Effector memory CD4-positive, alpha-beta T cell (primary cell): ENCODE results near the gene CDV3.

ENCODE experiments used
- DNase-seq, 3 donors: peaks; one replicate each; pipeline ENCODE4 v3.0.0-alpha.2; 2020
- H3K27ac ChIP-seq: 2 replicates; pipeline ENCODE4 v1.7.0; 2013; ENCODE audit warnings: mild to moderate bottlenecking, low read length, moderate library complexity; ENCODE audit not compliant: insufficient read depth, poor library complexity, severe bottlenecking
- H3K27me3 ChIP-seq: replicated peaks from 2 replicates; pipeline ENCODE4 v1.7.0; 2013; ENCODE audit warnings: mild to moderate bottlenecking, low read length; ENCODE audit not compliant: insufficient read depth, control insufficient read depth, poor library complexity, severe bottlenecking
- H3K36me3 ChIP-seq: 2 replicates; pipeline ENCODE4 v1.7.0; 2013; ENCODE audit warnings: mild to moderate bottlenecking, low read length, moderate library complexity; ENCODE audit not compliant: control insufficient read depth, insufficient read depth
- H3K4me1 ChIP-seq: 2 replicates; pipeline ENCODE4 v1.7.0; 2013; ENCODE audit warnings: low read length, mild to moderate bottlenecking; ENCODE audit not compliant: control insufficient read depth, insufficient read depth, poor library complexity, severe bottlenecking
- H3K4me3 ChIP-seq: 2 replicates; pipeline ENCODE4 v1.7.0; 2013; ENCODE audit warnings: low read length, low read depth, mild to moderate bottlenecking; ENCODE audit not compliant: insufficient read depth, poor library complexity, severe bottlenecking
- H3K9me3 ChIP-seq: 2 replicates; pipeline ENCODE4 v1.7.0; 2013; ENCODE audit warnings: mild to moderate bottlenecking, low read length, moderate library complexity; ENCODE audit not compliant: control insufficient read depth

The CDV3 gene

GRCh38 chr3:133598405-133598804 lies 24.9 kb downstream of the CDV3 start:
- peaks cover 6% of the 10 kb centered on the region for H3K36me3 ChIP-seq
- no peak for DNase-seq
- H3K9me3 ChIP-seq, result no peaks in the 10 kb centered on the region
- no peak overlapping the region for H3K4me3 ChIP-seq
- H3K27me3 ChIP-seq, result no peaks in the 10 kb centered on the region
- H3K27ac ChIP-seq, result no peak overlapping the region
- no peaks in the 10 kb centered on the region for H3K4me1 ChIP-seq

DNA sequence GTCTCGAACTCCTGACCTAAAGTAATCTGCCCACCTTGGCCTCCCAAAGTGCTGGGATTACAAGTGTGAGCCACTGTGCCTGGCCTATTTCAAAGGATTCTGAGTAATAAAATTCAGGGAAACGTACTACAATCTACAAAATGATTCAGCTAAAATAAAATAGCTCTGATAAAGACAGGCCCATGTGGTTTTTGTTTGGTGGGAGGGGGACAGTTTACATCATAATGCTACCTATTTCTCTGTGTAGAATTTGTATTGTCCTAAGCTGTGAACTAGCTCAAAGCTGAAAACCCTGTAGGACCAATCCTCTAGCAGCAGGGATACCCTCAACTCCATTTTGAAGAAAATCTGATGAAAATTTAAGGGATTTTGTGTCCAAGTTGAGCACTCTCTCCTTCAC lies 25.8 kb downstream of the CDV3 start:
- no peak overlapping the region for H3K27ac ChIP-seq
- H3K4me1 ChIP-seq, result no peaks in the 10 kb centered on the region
- no peaks in the 10 kb centered on the region for H3K27me3 ChIP-seq
- no peak overlapping the region for H3K4me3 ChIP-seq
- H3K9me3 ChIP-seq, result no peaks in the 10 kb centered on the region
- peaks cover 6% of the 10 kb centered on the region for H3K36me3 ChIP-seq
- DNase-seq, result no peak

- Histone ChIP-seq H3K4me3 (no peak overlapping the region), H3K27me3 (no peaks in the 10 kb centered on the region), H3K9me3 (no peaks in the 10 kb centered on the region), H3K27ac (no peak overlapping the region), H3K36me3 (peaks cover 6% of the 10 kb centered on the region), H3K4me1 (no peaks in the 10 kb centered on the region)
- no peak for DNase-seq
These were observed 27.1 kb downstream of the CDV3 start for GRCh38 chr3:133600572-133601081.

- no peak for DNase-seq
- H3K4me3 ChIP-seq, result no peak overlapping the region
- no peaks in the 10 kb centered on the region for H3K9me3 ChIP-seq
- no peaks in the 10 kb centered on the region for H3K27me3 ChIP-seq
- H3K27ac ChIP-seq, result no peak overlapping the region
- no peaks in the 10 kb centered on the region for H3K4me1 ChIP-seq
- H3K36me3 ChIP-seq, result peaks cover 30% of the 10 kb centered on the region
These were observed 32.9 kb downstream of the CDV3 start for GRCh38 chr3:133606342-133606741.

- no peaks in the 10 kb centered on the region for H3K4me1 ChIP-seq
- H3K4me3 ChIP-seq, result no peak overlapping the region
- no peaks in the 10 kb centered on the region for H3K27me3 ChIP-seq
- peaks cover 30% of the 10 kb centered on the region for H3K36me3 ChIP-seq
- DNase-seq, result no peak
- H3K9me3 ChIP-seq, result no peaks in the 10 kb centered on the region
- no peak overlapping the region for H3K27ac ChIP-seq
These were observed 33.4 kb downstream of the CDV3 start for GRCh38 chr3:133606902-133607301.

GRCh38 chr3:133607816-133608215 lies 34.3 kb downstream of the CDV3 start:
- Histone ChIP-seq H3K27ac (no peak overlapping the region), H3K4me3 (no peak overlapping the region), H3K27me3 (no peaks in the 10 kb centered on the region), H3K4me1 (no peaks in the 10 kb centered on the region), H3K9me3 (no peaks in the 10 kb centered on the region), H3K36me3 (peaks cover 31% of the 10 kb centered on the region)
- DNase-seq, result no peak

GRCh38 chr3:133608388-133608787 lies 34.9 kb downstream of the CDV3 start:
- Histone ChIP-seq H3K36me3 (peaks cover 36% of the 10 kb centered on the region), H3K27me3 (no peaks in the 10 kb centered on the region), H3K4me3 (no peak overlapping the region), H3K9me3 (no peaks in the 10 kb centered on the region), H3K4me1 (no peaks in the 10 kb centered on the region), H3K27ac (no peak overlapping the region)
- DNase-seq, result no peak

GRCh38 chr3:133610031-133610430 lies 36.5 kb downstream of the CDV3 start:
- peaks cover 37% of the 10 kb centered on the region for H3K36me3 ChIP-seq
- no peak for DNase-seq

DNA sequence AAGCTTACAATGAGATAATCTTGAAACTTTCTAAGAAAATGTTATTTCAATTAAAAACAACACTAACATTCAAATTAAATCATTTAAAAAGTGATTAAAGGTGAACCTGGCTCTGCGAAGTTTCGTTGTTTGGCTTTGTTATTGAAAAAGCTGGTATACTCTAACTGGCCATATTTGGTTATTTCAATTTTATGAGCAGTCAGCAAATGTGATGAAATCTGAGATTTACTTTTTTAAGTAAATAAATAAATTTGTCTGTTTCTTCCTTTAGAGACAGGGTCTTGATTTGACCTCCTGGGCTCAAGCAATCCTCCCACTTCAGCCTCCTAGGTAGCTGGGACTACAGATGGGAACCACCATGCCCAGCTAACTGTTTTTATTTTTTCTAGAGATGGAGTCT lies 38.0 kb downstream of the CDV3 start:
- H3K4me1 ChIP-seq, result no peaks in the 10 kb centered on the region
- H3K36me3 ChIP-seq, result peaks cover 45% of the 10 kb centered on the region

More at GRCh38 chr3:133610031-133610430, 36.5 kb downstream of the CDV3 start:
- Histone ChIP-seq H3K9me3 (no peaks in the 10 kb centered on the region), H3K27me3 (no peaks in the 10 kb centered on the region), H3K4me3 (no peak overlapping the region), H3K4me1 (no peaks in the 10 kb centered on the region), H3K27ac (no peak overlapping the region)

DNA sequence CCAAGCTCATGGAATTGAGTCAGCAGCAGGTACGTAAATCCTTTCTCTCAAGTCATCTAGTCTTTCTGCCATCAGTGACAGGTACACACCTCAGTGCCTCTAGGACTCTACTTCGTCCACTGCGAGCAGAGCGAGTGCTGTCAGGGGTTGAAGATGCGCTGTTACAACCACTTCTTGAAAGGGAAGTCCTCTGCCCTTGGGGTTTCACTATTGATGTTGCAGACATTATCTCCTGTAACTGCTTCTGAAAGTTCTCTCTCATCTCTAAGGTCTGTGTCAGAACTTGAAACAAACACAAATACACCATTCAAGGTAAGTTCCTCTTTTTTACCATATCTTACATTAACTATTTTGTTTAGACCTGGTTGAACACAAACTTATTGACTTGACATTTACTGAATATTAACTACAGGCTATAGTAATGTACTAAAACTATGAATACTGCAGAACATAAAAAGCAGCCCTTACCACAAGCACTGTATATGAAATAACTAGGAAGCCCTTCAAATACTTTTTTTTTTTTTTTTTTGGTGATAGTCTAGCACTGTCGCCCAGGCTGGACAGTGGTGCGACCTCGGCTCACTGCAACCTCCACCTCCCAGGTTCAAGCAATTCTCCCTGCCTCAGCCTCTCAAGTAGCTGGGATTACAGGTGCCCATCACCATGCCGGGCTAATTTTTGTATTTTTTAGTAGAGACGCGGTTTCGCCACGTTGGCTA lies 46.7 kb downstream of the CDV3 start:
- H3K27ac ChIP-seq, result no peak overlapping the region
- H3K4me1 ChIP-seq, result no peaks in the 10 kb centered on the region
- no peaks in the 10 kb centered on the region for H3K27me3 ChIP-seq
- DNase-seq, result no peak
- peaks cover 60% of the 10 kb centered on the region for H3K36me3 ChIP-seq
- H3K9me3 ChIP-seq, result no peaks in the 10 kb centered on the region
- no peak overlapping the region for H3K4me3 ChIP-seq

More for the DNA sequence above, 38.0 kb downstream of the CDV3 start:
- Histone ChIP-seq H3K9me3 (no peaks in the 10 kb centered on the region), H3K27ac (no peak overlapping the region), H3K27me3 (no peaks in the 10 kb centered on the region), H3K4me3 (no peak overlapping the region)
- DNase-seq, result no peak
